ENCODE data around the gene SPTLC1.

The SPTLC1 gene

DNA sequence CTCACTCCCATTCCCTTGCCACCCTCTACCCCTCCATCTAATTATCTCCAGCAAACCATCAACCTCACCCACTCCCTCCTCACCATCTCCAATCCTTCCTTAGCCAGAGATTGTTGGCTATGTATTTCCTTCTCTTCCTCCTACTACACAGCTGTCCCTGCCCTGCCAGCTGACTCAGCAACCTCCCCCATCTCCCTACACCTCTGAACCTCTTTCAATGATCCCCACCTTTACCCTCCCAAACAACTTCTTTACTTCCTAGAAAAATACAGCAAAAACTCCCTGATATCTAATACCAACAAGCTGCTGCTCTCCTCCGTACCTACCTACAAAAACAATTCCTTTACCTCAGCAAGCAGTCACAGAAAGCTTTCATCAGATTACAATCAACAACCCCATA, 37.3 kb downstream of the SPTLC1 start:
- no peak for DNase-seq

GRCh38 chr9:92071634-92072033, 43.6 kb downstream of the SPTLC1 start:
- no peak for DNase-seq

GRCh38 chr9:92066168-92066567, 49.0 kb downstream of the SPTLC1 start:
- no peak for DNase-seq

- DNase-seq: no peak
Measured at GRCh38 chr9:92064711-92065110, 50.5 kb downstream of the SPTLC1 start.

DNA sequence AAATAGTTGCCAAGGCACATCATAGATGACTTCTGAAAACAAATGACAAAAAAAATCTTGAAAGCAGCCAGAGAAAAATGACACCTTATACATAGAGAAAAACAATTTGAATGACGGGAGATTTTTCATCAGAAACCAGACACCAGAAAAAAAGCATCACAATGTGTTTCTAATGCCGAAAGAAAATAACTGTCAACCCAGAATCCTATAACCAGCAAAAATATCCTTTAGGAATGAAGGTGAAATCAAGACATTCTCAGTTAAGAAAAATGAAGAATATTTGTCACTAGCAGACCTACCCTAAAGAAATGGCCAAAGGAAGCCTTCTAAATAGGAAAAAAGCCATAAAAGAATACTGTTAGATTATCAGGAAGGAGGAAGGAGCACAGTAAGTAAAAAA, 54.0 kb downstream of the SPTLC1 start:
- DNase-seq: no peak

DNA sequence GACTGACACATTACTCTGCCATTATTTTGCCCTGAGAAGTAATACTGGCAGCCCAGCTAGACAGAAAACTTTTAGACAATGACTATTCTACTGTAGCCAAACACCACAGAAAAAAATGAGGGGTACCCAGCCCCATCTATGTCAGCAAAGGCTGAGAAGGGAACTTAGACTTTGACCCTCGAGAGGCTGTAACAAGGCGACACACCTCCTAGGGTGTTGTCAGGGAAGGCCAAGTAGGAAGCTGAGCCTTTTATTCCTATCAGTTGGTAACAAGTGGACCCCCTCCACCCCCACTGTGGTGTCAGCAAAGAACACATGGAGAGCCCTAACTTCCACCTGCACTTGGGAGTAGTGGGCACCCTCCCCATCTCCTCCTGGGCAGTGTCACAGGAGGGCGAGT, 55.6 kb downstream of the SPTLC1 start:
- DNase-seq: no peak

DNA sequence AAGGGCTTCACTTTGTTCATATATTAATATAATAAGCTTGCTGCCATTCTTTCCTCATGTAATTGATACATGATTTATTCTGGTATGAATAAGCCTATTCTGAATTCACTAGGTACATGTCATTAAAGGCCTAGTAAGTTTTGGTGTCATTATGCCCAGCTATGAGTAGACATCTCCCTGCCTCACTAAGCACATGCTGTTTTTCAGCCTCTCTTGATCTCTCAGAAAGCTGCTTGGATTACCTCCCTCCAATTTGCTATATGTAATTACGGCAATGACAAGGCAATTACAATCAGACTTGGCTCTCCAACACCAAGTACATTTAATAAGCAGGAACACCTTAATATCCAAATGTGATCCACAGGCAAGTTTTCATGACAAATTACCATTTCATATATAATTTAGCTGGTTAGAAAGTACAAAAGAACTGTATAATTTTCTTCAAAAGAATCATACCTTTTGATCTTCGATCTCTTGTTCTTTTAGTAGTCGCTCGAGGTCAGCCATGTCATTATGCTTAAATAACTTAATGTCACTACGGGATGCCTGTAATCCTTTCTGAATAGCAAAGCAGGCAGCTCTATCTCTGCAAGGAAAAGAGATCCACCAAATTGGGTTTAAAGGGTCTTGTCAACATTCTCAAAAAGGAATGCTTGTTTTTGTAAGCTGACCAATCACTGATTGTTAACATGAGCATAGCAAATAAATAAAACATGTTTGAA, 56.3 kb downstream of the SPTLC1 start:
- no peak for DNase-seq

GRCh38 chr9:92058026-92058425, 57.2 kb downstream of the SPTLC1 start:
- no peak for DNase-seq

DNA sequence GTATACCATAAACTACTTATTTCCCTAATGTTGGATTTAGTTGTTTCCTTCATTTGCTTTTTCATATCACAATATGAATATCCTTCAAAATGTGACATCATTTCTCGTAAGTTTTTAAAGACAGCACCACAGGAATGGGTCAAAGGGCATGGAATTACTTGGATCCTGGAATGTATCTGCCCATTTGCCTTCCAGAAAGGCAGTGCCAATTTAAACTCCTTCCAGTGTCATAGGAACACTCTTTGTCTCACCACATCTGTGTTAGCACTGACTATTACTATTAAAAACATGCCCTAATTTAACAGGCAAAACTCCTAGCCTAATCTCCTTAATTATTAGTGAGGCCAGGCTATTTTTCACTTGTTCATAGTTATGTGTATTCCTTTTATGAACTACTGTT, 58.0 kb downstream of the SPTLC1 start:
- no peak for DNase-seq

- no peak for DNase-seq
Measured at GRCh38 chr9:92055624-92056023, 59.6 kb downstream of the SPTLC1 start.

- DNase-seq: no peak
Measured at GRCh38 chr9:92048924-92049625, 66.1 kb downstream of the SPTLC1 start.

DNA sequence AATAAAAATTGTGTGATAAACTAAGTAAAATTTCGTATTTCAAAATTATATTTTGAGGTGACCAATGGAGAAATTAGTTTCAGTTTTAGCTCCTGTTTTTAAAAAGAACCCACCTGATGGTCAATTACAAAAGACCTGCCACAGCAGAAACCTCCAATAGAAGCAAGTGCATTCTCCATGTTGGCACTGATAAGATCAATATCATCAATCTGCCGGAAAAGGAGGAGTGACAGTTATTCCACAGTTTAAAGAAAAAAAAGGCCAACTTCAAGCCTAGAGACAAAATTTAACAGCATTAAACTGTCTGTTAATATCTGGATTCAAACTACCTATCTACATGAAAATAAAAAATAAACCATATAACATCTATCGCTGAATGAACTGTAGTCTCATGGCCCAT, 67.7 kb downstream of the SPTLC1 start:
- DNase-seq: no peak

DNA sequence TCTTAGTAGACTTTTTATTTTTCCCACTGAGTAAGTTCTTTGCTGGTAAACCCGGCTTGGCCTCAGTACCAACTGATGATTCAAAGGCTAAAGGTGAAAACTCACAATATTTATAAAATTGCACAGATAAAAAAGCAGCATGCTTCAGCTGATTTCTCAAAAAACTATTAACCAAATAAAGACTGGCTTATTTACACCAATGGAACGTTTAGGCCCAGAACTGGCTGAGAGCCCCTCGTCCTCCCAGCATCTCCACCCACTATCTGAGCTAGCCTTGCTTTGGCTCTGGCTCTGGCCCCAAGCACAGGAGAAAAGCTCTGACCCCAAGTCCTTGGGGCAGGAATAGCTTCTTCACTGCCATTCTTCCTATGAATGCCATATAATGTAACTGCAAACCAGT, 68.5 kb downstream of the SPTLC1 start:
- DNase-seq: no peak

DNA sequence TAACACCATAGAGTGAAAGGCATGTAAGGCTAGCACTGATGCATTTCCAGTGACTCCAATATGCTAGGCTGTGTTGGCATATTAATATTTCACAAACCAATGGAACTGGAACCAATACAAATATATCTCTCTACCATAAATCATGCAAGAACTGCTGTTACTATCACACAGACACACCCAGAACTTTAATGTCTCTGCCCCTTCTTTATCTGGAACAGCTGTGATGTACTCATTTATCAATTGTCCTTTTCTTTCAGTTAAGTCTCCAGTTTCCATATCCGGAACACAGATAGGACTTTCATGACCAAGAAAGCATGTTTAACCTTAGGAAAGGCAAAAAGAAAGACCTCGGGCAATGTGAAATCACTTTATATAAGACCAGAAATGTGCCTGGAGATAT, 70.3 kb downstream of the SPTLC1 start:
- no peak for DNase-seq

- no peak for DNase-seq
Measured at GRCh38 chr9:92043002-92043401, 72.2 kb downstream of the SPTLC1 start.

DNA sequence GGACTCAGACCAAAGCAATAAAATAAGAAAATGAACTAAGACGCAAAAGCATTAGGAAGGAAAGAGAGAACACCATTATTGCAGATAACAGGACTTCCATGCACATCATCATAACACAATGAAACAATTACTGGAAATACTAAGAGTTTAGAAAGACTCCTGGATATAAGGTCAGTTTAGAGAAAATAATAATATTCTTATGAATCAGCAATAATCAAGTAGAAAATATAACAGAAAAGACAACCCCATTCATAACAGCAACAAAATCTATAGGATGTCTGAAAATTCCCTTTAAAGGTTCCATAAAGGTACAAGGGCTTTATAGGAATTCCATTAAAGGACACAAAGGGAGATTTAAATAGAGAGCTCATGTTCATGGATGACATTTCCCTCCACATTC, 73.0 kb downstream of the SPTLC1 start:
- DNase-seq: no peak

DNA sequence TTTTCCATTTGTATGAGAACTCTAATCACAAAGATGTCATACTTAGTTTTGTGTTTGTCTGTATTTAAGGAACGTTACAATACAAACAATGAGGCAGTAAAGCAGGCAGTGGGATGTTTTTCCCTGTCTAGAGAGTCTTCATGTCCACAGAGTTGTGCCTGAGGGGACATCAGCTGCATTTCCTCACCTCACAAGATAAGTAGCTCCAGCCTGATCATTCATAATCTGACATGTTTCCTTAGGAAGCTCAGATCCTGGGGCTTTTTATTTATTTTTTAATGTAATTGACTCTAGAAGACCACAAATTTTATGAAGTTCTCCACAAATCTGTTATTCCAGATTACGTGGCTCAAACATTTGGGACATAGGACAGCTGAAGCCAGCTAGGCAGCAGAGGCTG, 78.5 kb downstream of the SPTLC1 start:
- no peak for DNase-seq

- no peak for DNase-seq
Measured at GRCh38 chr9:92036411-92036746, 78.8 kb downstream of the SPTLC1 start.

DNA sequence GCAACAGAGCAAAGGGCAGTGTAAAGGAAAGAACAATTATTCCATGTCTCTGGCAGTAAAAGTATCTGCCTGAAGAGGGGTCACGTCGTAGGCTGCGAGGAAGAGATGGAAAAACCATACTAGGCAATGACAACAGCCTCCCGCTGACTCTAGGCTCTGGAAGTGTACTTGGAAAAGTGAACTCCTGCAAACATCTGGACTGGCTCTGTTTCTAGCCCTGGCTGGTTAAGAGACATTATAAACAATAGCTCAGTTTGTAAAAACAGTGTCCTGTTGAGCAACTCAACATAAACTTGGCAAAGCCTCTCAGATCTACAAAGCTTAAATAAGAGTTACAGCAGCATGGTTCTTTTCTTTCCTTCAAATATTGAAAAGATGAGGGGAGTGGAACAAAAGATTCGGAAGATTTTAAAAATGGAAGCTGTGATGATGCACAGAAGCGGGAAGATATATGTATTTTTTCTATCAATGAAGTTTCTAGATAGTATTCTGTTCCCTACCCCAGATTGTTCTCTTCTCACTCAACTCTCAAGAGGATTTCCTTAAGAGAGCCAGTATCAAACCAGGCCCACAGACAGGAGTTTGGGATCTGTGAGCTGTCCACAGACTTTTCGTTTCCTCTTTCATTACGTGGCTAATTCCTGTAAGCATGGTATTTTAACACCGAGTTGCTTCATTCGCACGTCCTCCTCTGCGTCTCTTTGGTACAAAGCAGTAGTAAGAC, 79.4 kb downstream of the SPTLC1 start:
- DNase-seq: no peak

DNA sequence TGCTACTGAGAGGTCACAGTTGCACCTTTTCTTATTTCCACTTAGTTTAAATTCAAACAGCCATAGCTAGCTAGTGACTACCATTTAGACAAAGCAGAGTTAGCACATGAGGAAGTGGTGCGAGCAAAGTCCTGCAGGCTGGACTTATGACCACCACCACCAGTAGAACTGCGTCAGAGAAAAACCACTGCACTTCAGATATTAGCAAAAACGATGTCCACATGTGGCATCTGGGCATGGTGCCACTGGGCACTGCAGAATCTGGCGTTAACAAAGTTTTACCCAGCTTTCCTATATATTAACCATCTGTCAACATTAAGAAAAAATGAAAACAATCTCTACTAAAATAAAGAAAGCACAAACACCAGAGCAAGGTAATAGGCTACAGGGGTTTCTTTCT, 80.1 kb downstream of the SPTLC1 start:
- no peak for DNase-seq

- DNase-seq: no peak
Measured at GRCh38 chr9:92033991-92034390, 81.2 kb downstream of the SPTLC1 start.

DNA sequence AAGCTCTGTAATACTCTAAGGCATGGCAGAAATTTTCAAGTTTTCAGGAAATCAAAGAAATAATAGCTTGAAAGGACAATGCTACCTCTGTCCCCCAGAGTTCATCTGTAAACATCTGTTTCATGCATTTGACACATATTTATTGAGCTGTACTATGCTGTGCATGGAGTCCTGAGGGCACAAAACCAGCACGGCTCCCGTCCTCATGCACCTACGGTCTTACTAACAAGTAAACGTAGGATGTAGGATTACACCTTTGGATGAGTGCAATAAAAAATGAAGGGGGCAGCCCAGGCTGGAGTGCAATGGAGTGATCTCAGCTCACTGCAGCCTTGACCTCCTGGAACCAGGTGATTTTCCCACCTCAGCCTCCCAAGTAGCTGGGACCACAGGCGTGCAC, 81.9 kb downstream of the SPTLC1 start:
- no peak for DNase-seq

DNA sequence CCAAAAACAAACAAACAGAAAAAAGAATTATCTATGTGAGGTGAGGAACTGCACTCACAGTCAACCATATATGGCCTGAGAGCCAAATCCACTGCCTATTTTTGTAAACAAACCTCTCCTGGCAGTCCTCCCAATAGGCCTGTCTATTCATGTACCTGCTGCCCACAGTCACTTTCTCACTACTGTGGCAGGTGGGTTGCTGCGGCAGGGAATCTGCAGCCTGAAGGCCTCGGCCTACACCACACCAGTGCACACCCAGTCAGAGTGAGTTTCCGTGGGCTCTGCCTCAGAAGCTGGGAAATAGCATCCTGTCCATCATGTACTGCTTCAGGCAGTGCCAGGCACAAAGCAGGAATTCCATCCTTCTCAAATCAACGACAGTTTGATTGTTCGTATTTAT, 82.3 kb downstream of the SPTLC1 start:
- no peak for DNase-seq

DNA sequence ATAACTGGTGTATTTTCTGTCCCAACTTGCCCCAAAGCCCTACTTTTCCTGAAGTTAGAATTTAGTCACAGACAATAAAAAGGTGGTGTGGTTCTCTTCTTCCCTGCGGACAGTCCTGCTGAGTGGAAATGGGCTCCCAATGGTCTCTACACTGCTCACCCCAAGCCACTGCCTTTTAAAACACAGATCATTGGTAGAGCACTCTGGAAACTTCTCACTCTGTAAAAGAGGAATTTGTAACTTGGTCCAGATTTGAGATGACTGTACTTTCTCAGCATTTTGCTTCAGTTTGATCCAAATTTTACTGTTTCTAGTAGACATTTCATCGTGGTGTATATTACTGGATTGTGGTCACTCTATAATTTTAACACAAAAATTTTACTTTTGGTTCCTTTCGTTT, 84.8 kb downstream of the SPTLC1 start:
- no peak for DNase-seq
